Measurements from ENCODE around the gene MSH3. TPM values are rescaled to one million over a fixed set of nuclear protein-coding genes. Genes with fewer than 3 reads are reported as not detected.

Gene MSH3
- total and polyA plus RNA-seq, 2 of the 8 experiments (the other 6 are each of a cell fraction or from before 2014, with no cell fraction given) = 3.6 to 22.6 TPM

GRCh38 chr5:80625230-80625629 is 29.2 kb upstream of the MSH3 start:
- Histone ChIP-seq H2BK12ac (ENCODE audit: low read depth, low read length) (no peak overlapping the region), H3K23me2 (ENCODE audit: low read depth, low read length) (no peaks in the 10 kb centered on the region), H4K20me1 (replicated peaks in 1 of 2; ENCODE audit: control insufficient read depth in 1 of 2, insufficient read depth in 2 of 2, low read length in 2 of 2) (no peaks in the 10 kb centered on the region), H2AK5ac (ENCODE audit: low read depth, low read length) (no peak overlapping the region), H3K9ac (replicated peaks in 1 of 4; ENCODE audit: extremely low read depth in 1 of 4, low read depth in 3 of 4, low read length in 3 of 4) (no peak overlapping the region), H3K4me3 (ENCODE audit: extremely low read depth in 1 of 4, insufficient read depth in 2 of 4, low read depth in 3 of 4, low read length in 4 of 4) (no peak overlapping the region), H2AFZ (ENCODE audit: low read length) (no peak overlapping the region), H3K18ac (ENCODE audit: extremely low read depth, low read length) (no peak overlapping the region), H3K9me3 (ENCODE audit: insufficient read depth in 2 of 2, low read depth in 1 of 2, low read length in 1 of 2) (no peaks in the 10 kb centered on the region), H2BK20ac (ENCODE audit: low read length) (no peak overlapping the region), H3K4ac (replicated peaks; ENCODE audit: insufficient read length, low read depth, low read length) (no peak overlapping the region), H3K4me2 (ENCODE audit: insufficient read depth in 1 of 2, low read depth in 2 of 2, low read length in 2 of 2) (no peak overlapping the region), H3K4me1 (replicated peaks in 1 of 4; ENCODE audit: control insufficient read depth in 3 of 4, insufficient read depth in 4 of 4, low read length in 3 of 4) (no peaks in the 10 kb centered on the region), H2BK15ac (ENCODE audit: low read length) (no peak overlapping the region), H3K79me2 (ENCODE audit: control insufficient read depth in 1 of 2, insufficient read depth in 2 of 2, low read length in 2 of 2) (no peaks in the 10 kb centered on the region), H4K8ac (ENCODE audit: extremely low read depth, insufficient read depth, low read length) (no peak overlapping the region), H3K79me1 (ENCODE audit: low read depth, low read length) (no peaks in the 10 kb centered on the region), H3K27ac (ENCODE audit: low read depth, low read length) (no peak overlapping the region), H2BK5ac (ENCODE audit: low read depth, low read length) (no peak overlapping the region), H3K36me3 (ENCODE audit: control insufficient read depth in 2 of 4, insufficient read depth in 4 of 4, low read length in 3 of 4) (peaks cover 0 to 16% (median 0%) of the 10 kb centered on the region in 4 experiments; a peak in 5 of 8 replicates), H4K91ac (replicated peaks; ENCODE audit: insufficient read length, low read length) (no peak overlapping the region), H4K5ac (ENCODE audit: insufficient read length, low read depth, low read length) (no peak overlapping the region), H3K27me3 (replicated peaks in 1 of 4; ENCODE audit: control insufficient read depth in 3 of 4, extremely low read depth in 1 of 4, insufficient read depth in 3 of 4, low read length in 3 of 4) (no peaks in the 10 kb centered on the region), H3K56ac (replicated peaks; ENCODE audit: insufficient read length, low read depth, low read length) (no peak overlapping the region), H3K23ac (ENCODE audit: insufficient read length) (no peak overlapping the region), H3K14ac (ENCODE audit: insufficient read length) (no peak overlapping the region), H2BK120ac (replicated peaks; ENCODE audit: low read depth, low read length) (no peak overlapping the region)
- no peak for DNase-seq (ENCODE audit: low read depth in 1 of 2, low spot score in 2 of 2)
- WGBS, 2 experiments (ENCODE audit: extremely low coverage in 1 of 2, insufficient coverage in 1 of 2, insufficient read length in 1 of 2, insufficient replicate concordance in 2 of 2, low coverage in 1 of 2, low lambda C conversion rate in 2 of 2, missing lambda C conversion rate in 1 of 2) = 87% methylated on average over 5 of the region's 5 CpGs; no CpG with 5 or more reads in 1 of the 2 experiments
- POLR2A ChIA-PET (ENCODE audit: partially characterized antibody) = interaction anchor here (1.0 to 2.1 kb wide), 2 partner anchors 10 to 28 kb away, joined by 4 read pairs; no protein-coding TSS in a partner anchor
- no peak for TF ChIP-seq TEAD4 (IDR thresholded peaks at IDR 0.05; ENCODE audit: low read depth, low read length)
- TF ChIP-seq SUZ12 (IDR thresholded peaks at IDR 0.05; ENCODE audit: low read length) = no peak
- TF ChIP-seq, protein P1, sequence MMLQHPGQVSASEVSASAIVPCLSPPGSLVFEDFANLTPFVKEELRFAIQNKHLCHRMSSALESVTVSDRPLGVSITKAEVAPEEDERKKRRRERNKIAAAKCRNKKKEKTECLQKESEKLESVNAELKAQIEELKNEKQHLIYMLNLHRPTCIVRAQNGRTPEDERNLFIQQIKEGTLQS (IDR thresholded peaks at IDR 0.05; ENCODE audit: insufficient read depth, low read depth, low read length) = no peak
- no peak for TF ChIP-seq ASH2L (IDR thresholded peaks at IDR 0.05; ENCODE audit: low read length)
- TF ChIP-seq TAF1 (IDR thresholded peaks at IDR 0.05; ENCODE audit: low read depth, low read length) = no peak
- FAIRE-seq = no peak
- CTCF ChIA-PET (ENCODE audit: partially characterized antibody) = no interaction called here

Data from H1 (cell line).